Keratinocyte (primary cell): ENCODE results near the gene EPHB1.

Experiments used
- CTCF ChIP-seq, 3 experiments: IDR thresholded peaks in 1 of 3; conservative IDR thresholded peaks in 1 of 3; optimal IDR thresholded peaks in 1 of 3; 2 replicates in 2 of 3; 3 replicates in 1 of 3; pipeline versions ENCODE3 to v1.5.1; 2011; ENCODE audit warnings: low read length in 3 of 3, mild to moderate bottlenecking in 3 of 3, moderate library complexity in 2 of 3, control low read depth in 1 of 3, inconsistent platforms in 1 of 3; ENCODE audit not compliant: insufficient read depth in 2 of 3; ENCODE audit errors: extremely low read depth in 1 of 3
- EZH2 ChIP-seq: IDR thresholded peaks from one replicate; pipeline ENCODE4 v1.6.1; 2012; ENCODE audit warnings: inconsistent platforms, mild to moderate bottlenecking, low read length, moderate library complexity

DNA sequence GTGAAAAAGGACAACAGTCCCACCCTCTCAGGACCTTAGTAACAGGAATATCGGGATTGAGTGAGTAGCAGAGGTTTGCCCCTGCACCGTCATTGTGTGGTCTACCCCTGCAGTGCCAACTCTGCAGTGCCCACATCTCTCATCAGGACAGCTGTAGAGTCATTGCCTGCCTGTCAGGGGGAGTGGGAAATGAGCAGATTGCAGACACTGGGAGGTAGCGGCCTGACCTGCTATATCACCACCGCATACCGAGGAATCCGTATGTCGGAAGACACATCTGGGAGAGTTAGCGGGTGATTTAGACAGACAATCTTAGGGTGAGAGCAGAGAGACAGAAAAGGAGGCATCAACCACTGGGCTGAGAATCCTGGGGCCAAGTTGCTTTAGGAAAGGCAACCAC lies 218.1 kb downstream of the EPHB1 start:
- TF ChIP-seq EZH2 = no peak
- no peak for TF ChIP-seq CTCF (optimal IDR thresholded peaks at IDR 0.05 in 1 of 3, IDR thresholded peaks at IDR 0.05 in 1 of 3, conservative IDR thresholded peaks at IDR 0.05 in 1 of 3; ENCODE audit: extremely low read depth in 1 of 3, insufficient read depth in 2 of 3, low read length in 3 of 3)
